Ishikawa (cell line): ENCODE measurements around the gene SNRPN.

Experiments
- CEBPB ChIP-seq: IDR thresholded peaks from 2 replicates; pipeline ENCODE4 v1.6.1; 2012
- CREB1 ChIP-seq: IDR thresholded peaks from 2 replicates; pipeline ENCODE4 v1.6.1; 2012; ENCODE audit warnings: low read depth
- EGR1 ChIP-seq: IDR thresholded peaks from 2 replicates; pipeline ENCODE4 v1.6.1; 2012
- MAX ChIP-seq: IDR thresholded peaks from 2 replicates; pipeline ENCODE4 v1.6.1; 2012
- REST ChIP-seq: IDR thresholded peaks from 2 replicates; pipeline ENCODE4 v1.6.1; 2012; ENCODE audit warnings: low read depth, mild to moderate bottlenecking
- YY1 ChIP-seq: IDR thresholded peaks from 2 replicates; pipeline ENCODE4 v1.6.1; 2012; ENCODE audit warnings: low read depth

DNA sequence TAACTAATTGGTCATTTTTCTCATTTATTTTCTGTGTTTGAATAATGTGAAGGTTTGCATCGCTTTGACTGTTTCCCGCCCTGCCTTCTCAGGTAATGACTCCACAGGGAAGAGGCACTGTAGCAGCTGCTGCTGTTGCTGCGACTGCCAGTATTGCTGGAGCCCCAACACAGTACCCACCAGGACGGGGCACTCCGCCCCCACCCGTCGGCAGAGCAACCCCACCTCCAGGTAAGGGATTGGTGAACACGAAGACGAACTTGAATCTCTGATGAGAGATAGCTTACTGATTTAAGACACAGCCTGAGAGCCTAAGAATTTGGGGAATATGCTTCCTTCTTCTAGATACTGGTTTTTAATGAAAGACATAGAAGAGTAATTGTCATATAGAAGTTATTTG is 22.9 kb downstream of the SNRPN start:
- TF ChIP-seq CEBPB (no peak), MAX (no peak), REST (no peak), EGR1 (no peak), CREB1 (no peak), YY1 (no peak)
